Activated naive CD8-positive, alpha-beta T cell treated with anti-CD3 and anti-CD28 coated beads for 36 hours (primary cell): Measurements from ENCODE around the gene CALML6. TPM values are rescaled to one million over a fixed set of nuclear protein-coding genes. Genes with fewer than 3 reads are reported as not detected.

Experiments used
- total RNA-seq, 2 experiments: library from RNA; stranded (reverse); gene quantifications; one replicate each; pipeline ENCODE4 v1.2.3, GENCODE V29; 2021

The CALML6 gene
- total RNA-seq, 2 experiments from 2014 or later = 0.87 to 0.98 TPM

Other genes with a start within 250 kb of the CALML6 start
- gene SLC35E2B, start 222.5 kb upstream of the CALML6 start, total RNA-seq = 10 to 100 TPM; 19.3 to 20.1 TPM
- 10 to 100 TPM; 64.2 to 65.0 TPM for gene CDK11A, start 190.9 kb upstream of the CALML6 start, total RNA-seq
- gene NADK, start 136.8 kb upstream of the CALML6 start, total RNA-seq = 10 to 100 TPM; 74.7 to 77.1 TPM
- 100 to 1,000 TPM; 360 to 394 TPM for gene GNB1, start 24.2 kb upstream of the CALML6 start, total RNA-seq
- gene TMEM52, start 4.0 kb downstream of the CALML6 start, total RNA-seq = 1 to 10 TPM; 2.4 to 2.7 TPM
- under 1 TPM; 0.31 to 0.46 TPM for gene CFAP74, start 88.5 kb downstream of the CALML6 start, total RNA-seq
- gene GABRD, start 104.1 kb downstream of the CALML6 start, total RNA-seq = not detected
- 10 to 100 TPM; 11.1 to 13.0 TPM for gene PRKCZ, start 135.2 kb downstream of the CALML6 start, total RNA-seq